HuH-7.5 (cell line): ENCODE results near the gene RASA3.
A peak's percentile ranks its signal among the peaks of the same experiment; 100 is the strongest.

Experiments
- DNase-seq: peaks from one replicate; pipeline ENCODE4 v3.0.0; 2011; ENCODE audit warnings: low spot score

RASA3 gene

DNA sequence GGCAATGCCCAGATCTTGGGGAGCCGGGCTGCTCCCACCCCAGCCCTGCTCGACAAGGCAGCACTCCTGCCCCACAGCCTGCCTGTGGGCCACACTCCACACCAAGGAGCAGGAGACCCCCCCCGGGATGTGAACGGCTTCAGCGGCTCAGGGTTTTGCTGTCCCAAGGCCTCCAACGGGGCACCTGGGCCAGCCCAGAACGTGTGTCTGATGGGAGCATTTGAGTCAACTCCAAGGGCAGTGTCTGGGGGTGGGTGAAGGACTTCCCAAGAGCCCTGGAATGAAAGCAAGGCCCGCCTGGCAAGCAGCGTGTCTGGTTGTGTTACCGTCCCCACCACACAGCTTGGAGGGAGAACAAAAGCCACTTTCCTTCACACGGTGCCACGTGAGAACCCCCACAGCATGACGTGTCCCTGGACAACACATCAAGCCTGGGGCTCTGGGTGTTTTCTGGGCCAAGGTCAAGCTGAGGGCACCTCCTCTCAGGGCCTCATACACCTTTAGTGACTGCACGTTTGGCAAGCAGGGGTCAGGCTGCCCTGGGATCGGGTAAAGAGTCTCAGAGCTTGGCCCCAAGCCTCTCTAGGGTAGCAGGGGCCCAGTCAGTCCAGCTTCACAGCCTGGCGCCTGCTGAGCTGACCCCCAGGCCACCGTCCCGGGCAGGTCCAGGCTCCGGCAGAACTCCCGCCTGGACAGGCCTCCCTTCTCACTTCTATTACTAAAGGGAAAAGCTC is 164.5 kb downstream of the RASA3 start:
- no peak for DNase-seq

- DNase-seq: no peak
Measured at GRCh38 chr13:113967206-113967720, 165.2 kb downstream of the RASA3 start.

DNA sequence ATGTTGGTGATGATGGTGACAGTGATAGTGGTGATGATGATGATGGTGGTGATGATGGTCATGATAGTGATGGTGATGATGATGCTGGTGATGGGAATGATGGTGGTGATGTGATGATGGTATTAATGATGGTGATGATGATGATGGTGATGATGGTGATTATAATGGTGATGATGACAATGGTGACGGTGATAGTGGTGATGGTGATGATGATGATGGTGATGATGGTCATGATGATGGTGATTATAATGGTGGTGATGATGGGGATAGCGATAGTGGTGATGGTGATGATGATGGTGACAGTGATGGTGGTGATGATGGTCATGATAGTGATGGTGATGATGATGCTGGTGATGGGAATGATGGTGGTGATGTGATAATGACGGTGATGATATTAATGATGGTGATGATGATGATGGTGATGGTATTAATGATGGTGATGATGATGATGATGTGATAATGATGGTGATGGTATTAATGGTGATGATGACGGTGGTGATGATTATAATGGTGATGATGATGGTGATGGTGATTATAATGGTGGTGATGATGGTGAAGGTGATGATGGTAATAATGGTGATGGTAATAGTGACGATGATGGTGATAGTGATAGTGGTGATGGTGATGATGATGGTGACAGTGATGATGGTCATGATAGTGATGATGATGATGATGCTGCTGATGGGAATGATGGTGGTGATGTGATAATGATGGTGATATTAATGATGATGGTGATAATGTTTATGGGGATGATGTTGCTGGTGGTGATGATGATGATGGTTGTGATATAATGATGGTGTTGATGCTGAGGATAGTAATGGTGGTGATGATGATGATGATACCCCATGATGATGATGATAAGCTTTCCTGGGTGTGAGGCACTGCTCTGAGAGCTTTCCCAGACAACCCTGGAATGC is 166.2 kb downstream of the RASA3 start:
- no peak for DNase-seq

DNA sequence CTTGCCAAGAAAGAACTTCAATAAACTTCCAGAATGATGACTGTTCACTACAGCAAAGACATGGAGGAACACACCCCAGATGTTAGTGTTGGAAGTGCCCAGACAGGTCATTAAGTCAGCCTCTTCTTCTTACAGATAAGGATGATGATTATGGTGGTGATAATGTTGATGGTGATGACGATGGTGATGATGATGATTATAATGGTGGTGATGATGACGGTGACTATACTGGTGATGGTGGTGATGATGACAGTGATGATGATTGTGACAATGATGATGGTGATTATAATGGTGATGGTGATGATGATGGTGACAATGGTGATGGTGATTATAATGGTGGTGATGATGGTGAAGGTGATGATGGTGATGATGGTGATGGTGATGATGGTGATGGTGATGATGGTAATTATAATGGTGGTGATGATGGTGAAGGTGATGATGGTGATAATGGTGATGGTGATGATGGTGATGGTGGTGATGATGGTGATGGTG is 167.0 kb downstream of the RASA3 start:
- no peak for DNase-seq

DNA sequence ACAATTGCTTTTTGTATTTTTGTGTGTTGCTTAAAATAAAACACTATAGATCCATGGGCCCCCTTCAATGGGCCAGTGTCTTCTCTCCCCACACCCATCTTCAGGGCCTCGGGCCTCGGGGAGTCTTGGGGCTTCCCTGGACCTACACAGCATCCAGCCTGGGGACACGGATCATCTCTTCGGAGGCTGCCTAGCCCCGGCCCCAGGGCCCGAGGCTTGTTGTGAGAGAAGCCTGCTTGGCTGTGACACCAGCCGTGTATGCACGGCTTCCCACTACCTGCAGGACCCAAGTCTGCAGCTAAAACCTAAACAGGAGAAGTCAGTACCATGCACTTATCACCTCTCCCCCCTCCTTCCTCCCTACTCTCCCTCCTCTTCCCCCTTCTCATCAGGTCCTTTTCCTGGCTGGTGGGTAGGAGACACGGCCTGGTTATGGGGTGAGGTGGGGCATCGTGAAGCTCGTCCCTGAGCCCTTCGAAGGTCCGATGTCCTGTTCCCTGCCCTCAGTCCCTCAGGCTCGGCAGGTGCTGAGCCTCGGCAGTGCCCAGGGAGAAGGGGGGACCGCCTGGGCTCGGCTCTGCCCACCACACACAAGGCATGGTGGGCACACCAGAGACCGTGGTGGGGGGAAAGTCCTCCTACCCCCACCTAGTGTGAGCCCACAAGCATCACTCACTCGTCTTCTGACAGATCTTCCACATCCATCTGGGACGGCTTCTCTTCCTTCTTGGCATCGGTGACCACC is 168.0 kb downstream of the RASA3 start:
- DNase-seq: no peak

DNA sequence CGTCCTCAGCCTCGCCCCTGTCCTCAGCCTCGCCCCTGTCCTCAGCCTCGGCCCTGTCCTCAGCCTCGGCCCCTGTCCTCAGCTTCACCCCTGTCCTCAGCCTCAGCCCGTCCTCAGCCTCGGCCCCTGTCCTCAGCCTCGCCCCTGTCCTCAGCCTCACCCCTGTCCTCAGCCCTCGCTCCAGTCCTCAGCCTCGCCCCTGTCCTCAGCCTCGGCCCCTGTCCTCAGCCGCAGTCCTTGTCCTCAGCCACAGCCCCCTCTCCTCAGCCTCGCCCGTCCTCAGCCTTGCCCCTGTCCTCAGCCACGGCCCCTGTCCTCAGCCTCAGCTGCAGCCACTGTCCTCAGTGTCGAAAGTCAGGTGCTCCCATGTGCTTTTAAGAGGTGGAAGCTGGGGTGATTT is 169.0 kb downstream of the RASA3 start:
- no peak for DNase-seq

DNA sequence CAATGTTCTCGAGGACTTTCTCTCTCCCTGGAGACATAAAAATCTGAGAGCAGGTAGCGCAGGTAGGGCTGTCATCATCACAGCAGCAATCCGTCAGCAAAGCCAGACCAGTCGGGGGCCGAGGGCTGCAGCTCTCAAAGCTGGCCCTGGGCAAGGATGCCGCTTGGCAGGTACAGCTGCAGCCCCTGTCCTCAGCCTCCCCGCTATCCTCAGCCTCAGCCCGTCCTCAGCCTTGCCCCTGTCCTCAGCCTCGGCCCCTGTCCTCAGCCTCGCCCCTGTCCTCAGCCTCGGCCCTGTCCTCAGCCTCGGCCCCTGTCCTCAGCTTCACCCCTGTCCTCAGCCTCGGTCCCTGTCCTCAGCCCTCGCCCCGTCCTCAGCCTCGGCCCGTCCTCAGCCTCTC is 169.4 kb downstream of the RASA3 start:
- DNase-seq: no peak

- DNase-seq: no peak
Measured at GRCh38 chr13:113962386-113962785, 170.0 kb downstream of the RASA3 start.

DNA sequence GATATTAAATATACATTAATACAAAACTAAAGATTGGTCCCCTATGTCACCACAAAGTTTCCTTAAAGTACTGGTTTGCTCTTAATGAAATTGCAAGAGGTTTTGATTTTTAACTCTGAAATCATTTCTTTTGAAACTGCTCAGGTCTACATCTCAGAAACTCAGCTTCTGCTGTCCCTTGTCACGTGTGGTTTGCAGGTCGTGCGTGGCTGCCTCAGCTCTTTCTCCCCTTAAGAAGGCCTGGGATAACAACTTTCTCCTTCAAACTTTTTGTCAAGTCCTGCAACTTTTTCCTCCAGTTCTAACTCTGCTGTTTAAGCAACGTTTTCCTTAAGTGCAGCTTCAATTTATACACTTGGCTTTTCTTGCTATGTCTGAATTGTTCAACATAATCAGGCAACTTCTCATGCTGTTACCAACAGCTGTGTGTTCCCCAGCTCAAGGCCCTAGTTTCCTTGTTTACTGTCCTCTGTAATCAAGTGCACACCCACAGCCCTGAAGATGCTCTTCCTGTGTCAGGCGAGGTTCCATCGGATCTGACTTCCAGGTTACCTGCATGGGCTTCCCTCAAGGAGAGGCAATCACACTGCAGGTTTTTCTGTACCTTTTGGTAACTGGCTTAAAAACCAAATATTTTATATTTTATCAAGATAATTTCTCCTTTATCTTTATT is 172.0 kb downstream of the RASA3 start:
- DNase-seq: no peak

DNA sequence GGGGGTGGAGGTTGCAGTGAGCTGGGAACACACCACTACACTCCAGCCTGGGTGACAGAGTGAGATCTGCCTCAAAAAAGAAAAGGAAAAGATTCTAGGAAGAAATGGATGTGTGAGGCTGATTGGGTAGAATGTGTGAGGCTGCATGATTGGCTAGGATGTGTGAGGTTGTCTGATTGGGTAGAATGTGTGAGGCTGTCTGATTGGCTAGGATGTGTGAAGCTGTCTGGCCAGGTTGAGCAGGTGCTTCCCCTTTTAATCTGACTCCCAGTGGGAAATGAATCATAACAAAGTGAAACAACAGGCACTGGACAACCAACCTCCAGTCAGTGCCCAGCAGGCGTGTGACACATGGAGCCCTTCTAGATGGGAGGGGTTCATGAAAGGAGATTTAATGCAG is 173.2 kb downstream of the RASA3 start:
- no peak for DNase-seq

DNA sequence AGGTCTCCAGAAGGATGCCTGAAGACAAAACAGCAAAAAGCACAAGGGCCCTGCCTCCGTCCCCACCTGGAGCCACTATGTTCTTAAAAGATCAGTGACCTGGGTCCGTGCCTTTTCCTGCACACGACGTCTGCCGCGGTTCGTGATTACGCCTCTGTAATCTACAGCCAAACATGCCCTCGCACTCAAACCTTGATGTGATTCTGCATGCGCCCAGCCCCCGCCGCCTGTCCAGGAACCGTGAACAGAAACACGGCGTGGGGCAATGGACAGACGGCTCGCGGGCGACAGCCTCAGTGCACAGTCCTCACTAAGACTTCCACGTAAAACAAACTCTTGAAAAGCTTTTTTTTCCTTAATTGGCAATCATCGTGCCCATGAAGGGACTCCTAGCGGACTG is 174.1 kb downstream of the RASA3 start:
- DNase-seq: no peak

DNA sequence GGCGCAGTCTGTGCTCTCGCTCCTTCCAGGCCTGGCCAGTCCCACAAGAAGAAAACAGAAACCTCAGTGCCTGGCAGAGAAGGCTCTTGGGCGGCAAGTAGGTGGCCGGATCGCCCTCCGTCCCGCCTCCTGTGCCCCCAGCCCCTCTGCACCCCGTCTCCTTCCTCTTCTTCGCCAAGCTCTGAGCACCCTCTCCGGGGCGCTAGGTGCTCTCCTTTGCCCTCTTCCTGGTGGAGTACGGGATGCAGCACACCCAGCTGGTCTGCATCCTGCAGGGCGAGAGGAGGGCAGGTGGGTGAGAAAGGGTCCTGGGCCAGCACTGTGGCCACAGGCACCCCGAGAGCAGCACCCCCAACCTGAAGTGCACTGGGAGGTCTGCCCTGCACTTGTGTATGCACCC is 175.9 kb downstream of the RASA3 start:
- DNase-seq: no peak

DNA sequence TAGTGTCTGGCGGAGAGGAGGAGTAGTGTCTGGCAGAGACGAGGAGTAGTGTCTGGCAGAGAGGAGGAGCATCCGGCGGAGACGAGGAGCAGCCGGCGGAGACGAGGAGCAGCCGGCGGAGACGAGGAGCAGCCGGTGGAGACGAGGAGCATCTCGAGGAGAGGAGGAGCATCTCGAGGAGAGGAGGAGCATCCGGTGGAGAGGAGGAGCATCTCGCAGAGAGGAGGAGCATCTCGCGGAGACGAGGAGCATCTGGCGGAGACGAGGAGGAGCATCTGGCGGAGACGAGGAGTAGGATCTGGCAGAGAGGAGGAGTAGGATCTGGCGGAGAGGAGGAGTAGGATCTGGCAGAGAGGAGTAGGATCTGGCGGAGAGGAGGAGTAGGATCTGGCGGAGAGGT is 176.7 kb downstream of the RASA3 start:
- no peak for DNase-seq

GRCh38 chr13:113955235-113955634 is 177.2 kb downstream of the RASA3 start:
- DNase-seq: no peak

DNA sequence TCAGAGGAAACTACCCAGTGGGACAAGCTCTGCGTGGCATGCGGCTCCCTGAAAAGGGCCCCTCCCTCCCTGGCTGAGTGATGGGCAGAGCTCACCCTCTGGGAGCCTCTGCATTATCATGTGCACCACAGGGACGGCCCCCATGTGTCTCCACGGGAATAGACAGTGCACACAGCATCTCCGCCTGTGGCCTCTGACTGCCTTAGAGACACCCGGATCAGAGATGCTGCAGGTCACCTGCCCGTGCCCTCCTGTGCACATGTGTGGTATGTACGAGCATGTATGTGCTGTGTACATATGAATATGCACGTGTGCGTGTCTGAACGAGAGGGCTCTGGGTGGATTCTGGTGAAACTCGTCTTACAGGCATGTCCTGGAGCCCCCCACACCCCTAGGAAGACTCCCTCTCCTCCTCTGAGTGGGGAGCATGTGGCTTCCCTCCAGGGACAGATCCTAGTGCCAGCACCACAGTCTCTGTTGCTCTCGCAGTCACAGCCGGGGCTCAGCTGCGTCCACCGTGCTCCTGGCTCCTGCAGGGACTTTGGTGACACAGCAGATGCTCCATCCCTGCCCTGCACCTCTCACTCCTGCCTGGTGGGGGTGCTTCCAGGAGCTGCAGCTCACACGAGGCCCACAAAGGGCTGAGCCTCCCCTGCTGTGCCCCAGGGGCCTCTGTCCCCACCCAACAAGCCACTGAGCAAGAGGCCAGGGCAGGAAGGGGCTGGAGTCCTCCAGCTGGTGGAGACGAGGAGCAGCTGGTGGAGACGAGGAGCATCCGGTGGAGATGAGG is 178.2 kb downstream of the RASA3 start:
- DNase-seq: no peak

GRCh38 chr13:113953561-113953960 is 178.9 kb downstream of the RASA3 start:
- no peak for DNase-seq

GRCh38 chr13:113952983-113953520 is 179.4 kb downstream of the RASA3 start:
- DNase-seq: no peak

GRCh38 chr13:113952151-113952982 is 180.1 kb downstream of the RASA3 start:
- no peak for DNase-seq

DNA sequence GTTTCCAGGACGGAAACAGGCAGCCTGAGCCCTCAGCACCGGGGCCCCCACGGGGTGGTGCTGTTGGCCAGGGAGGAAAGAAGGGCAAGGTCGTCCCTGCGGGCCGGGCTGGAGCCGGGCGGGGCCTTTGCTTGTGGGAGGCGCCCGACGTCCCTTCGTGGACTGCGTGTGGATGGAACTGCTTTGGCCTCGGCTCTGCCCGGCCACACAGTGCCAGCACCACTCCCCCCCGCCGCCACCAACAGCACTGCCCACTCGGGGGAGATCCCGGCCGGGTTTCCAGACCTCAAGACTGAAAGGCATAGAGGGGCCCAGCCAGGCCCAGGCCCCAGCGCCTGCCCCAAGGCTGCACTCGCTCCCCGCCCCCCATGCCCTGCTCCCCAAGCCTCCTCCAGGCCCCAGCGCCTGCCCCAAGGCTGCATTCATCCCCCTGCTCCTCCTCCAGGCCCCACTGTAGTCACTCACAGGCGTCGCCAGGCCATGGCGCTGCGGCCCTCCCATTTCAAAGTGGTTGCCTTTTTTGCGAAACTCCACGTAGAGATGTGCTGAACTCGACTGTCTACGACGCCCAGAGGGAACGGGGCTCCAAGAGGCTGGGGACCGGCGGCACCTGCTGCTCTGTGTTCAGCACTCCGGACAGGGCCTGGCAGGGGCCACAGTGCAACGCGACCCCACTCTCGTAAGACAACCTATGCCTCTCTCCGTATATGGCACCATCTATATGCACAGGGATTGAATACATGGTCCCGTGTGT is 181.0 kb downstream of the RASA3 start:
- DNase-seq: peak; percentile 33
